Prostate gland (tissue), 2 donors: ENCODE results near the gene ITLN2.

Experiments
- POLR2A ChIP-seq: fragments of 450-650 bp; IDR thresholded peaks from one replicate; pipeline ENCODE4 v1.6.1; 2016; ENCODE audit warnings: antibody characterized with exemption, mild to moderate bottlenecking
- POLR2AphosphoS5 ChIP-seq: sonication (generic); formaldehyde crosslinking; IDR thresholded peaks from one replicate; pipeline ENCODE4 v1.6.1; 2017; ENCODE audit warnings: antibody characterized with exemption
- TF ChIP-seq, protein P1 (sequence below), 4 experiments: fragments of 200-600 bp in 2 of 4; fragments of 450-650 bp in 2 of 4; sonication (generic) in 2 of 4; IDR thresholded peaks; 1 replicate in 3 of 4; 2 replicates in 1 of 4; pipeline ENCODE4 v1.5.1; 2016 to 2019; ENCODE audit warnings: antibody characterized with exemption in 4 of 4, mild to moderate bottlenecking in 2 of 4, moderate library complexity in 2 of 4

DNA sequence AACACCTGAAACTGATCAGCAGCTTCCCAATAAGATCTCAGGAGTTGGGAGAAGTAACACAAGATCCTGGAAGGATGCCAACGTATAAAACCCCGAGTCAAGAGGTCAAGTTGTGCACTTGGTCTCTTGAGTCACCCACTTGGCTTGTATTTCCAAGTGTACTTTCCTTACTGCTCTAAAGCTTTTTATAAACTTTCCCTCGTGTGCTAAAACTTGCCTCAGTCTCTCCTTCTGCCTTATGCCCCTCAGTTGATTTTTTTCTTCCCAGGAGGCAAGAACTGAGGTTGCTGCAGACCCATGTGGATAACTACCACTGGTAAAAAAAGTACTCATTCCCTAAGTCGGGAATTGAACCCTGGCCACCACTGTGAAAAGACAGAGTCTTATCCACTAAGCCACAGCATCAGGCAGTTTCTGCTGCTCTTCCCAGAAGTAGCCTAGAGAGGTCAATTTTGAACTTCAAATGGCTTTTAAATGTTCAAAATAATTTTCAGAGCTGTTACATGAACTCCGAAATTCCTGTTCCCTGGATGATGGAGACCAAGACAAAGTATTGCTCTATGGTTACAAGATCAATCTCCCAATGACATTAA is 28.9 kb downstream of the ITLN2 start:
- TF ChIP-seq POLR2A (no peak), POLR2AphosphoS5 (no peak)
- TF ChIP-seq, protein P1, sequence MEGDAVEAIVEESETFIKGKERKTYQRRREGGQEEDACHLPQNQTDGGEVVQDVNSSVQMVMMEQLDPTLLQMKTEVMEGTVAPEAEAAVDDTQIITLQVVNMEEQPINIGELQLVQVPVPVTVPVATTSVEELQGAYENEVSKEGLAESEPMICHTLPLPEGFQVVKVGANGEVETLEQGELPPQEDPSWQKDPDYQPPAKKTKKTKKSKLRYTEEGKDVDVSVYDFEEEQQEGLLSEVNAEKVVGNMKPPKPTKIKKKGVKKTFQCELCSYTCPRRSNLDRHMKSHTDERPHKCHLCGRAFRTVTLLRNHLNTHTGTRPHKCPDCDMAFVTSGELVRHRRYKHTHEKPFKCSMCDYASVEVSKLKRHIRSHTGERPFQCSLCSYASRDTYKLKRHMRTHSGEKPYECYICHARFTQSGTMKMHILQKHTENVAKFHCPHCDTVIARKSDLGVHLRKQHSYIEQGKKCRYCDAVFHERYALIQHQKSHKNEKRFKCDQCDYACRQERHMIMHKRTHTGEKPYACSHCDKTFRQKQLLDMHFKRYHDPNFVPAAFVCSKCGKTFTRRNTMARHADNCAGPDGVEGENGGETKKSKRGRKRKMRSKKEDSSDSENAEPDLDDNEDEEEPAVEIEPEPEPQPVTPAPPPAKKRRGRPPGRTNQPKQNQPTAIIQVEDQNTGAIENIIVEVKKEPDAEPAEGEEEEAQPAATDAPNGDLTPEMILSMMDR (IDR thresholded peaks at IDR 0.05), result no peak
